NCI-H1436 (cell line): ENCODE measurements around the gene BEND3.

ENCODE experiments used
- DNase-seq: peaks from one replicate; lab custom pipeline; 2025; lab: John Stamatoyannopoulos, UW

BEND3 gene

GRCh38 chr6:107083047-107083768 is 32.1 kb downstream of the BEND3 start:
- no peak for DNase-seq

- no peak for DNase-seq
Measured at GRCh38 chr6:107082045-107082444, 33.3 kb downstream of the BEND3 start.

- no peak for DNase-seq
Measured at GRCh38 chr6:107080036-107080435, 35.3 kb downstream of the BEND3 start.

GRCh38 chr6:107079429-107079828 is 35.9 kb downstream of the BEND3 start:
- DNase-seq = no peak

DNA sequence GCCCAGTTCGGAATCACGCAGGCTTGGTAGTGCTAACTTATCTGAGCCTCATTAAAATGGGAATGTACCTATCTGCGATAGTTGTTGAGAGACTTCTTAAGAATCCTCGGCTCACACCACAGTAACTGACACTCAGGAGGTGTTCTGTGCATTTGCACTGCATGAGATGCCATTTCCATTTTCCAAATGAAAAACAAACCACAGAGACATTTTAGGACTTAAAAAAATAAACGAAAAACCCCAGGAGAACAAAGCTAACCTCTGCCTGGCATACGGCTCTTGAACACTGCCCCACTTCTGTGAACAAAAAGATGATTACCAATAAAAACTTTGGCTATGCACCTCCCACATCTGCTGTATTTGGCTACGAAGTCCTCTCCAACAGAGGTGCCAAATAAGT is 37.6 kb downstream of the BEND3 start:
- DNase-seq = no peak

DNA sequence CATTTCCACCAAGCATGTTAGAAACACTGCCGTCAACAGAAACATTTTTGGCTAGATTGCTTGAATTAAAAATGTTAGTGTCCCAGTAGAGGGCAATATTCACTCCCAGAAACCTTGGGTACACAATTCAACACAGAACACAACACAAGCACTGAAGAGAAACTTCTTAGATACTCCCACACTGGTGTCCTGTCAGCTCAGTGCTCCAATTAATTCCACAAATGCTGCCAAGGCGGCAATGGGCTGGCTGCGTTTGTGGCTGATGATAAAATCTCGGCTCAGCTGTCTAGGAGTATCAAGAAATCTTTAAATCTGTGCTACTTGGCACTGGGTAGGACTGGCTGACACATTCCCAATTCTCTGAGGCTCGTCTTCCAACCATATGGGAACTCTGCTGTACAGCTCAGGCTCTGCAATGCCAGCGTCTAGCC is 39.3 kb downstream of the BEND3 start:
- DNase-seq = no peak

GRCh38 chr6:107070686-107071085 is 44.6 kb downstream of the BEND3 start:
- no peak for DNase-seq

- no peak for DNase-seq
Measured at GRCh38 chr6:107069631-107070548, 45.4 kb downstream of the BEND3 start.

- no peak for DNase-seq
Measured at GRCh38 chr6:107068691-107069630, 46.4 kb downstream of the BEND3 start.

- DNase-seq = no peak
Measured at GRCh38 chr6:107066697-107067659, 48.3 kb downstream of the BEND3 start.

- DNase-seq = no peak
Measured at GRCh38 chr6:107064579-107065065, 50.7 kb downstream of the BEND3 start.

DNA sequence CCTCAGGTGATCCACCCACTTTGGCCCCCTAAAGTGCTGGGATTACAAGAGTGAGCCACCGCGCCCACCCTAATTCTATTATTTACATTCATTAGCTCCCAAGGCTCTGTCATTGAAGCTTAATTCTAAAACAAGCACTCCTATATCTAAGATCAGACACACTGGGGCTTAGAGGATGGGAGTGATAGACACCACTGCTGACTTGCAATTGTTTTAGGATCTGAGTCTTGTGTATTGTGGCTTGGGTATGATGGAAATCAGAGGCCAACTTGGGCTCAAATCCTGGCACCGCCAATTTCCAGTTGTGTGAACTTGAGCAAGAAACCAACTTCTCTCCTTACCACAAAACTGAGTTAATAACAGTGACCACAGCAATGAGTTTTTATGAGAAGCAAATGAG is 52.6 kb downstream of the BEND3 start:
- DNase-seq = no peak

DNA sequence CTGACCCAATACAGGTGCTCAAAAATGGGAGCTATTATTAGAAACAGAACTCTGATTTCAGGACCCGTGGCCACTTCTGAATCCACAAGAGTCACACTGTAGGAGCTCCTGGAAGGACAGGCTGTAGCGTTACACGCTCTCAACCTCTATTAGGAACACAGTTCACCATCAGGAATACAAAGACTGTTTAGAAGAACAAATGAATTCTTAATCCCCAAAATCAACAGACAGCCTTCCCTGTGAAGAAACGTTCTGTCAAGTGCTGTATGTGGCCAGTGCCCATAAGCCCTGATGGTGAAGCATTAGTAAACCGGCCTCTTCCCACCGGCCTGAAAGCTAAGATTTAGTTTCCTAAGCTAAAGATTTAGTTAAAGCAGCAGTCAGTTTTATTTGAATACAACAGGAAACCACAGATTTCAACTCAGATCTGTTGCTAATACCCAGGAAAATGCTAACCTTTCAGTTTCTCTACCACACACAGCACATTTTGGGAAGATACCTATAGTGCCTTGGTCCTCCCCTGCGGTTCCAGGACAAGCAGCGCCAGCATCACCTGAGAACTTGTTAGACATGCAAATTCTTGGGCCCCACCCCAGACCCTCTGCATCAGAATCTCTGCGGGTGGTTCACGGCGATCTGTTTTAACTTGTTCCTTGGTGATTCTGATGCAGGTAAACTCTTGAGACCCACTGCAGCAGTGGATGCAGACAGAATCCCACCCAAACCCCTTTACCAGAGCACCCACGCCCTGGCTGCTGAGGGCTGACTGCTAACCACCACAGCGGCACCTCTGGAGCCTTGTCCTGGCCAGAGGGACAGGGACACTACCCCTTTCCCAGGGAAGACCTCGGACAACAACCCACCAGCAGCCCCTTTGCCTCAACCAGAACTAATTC is 53.9 kb downstream of the BEND3 start:
- no peak for DNase-seq

- no peak for DNase-seq
Measured at GRCh38 chr6:107060704-107061103, 54.6 kb downstream of the BEND3 start.

DNA sequence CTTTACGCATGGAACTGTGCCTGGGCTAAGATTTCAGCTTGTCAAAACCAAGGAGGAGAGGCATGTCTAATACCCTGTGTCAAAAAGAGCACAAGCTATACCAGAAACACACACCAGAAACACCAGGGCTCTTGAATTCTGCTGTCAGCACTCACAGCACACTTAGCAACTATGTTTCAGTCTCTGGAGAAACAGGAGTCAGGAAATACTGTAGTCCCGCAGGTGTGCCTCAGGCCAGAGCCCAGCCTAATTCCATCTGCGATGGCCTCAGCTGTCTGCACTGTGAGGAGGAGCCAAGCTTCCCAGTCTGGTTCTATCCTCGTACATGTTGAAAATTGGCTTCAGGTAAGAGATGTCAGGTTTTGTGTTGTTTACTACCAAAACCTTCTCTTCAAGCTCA is 55.7 kb downstream of the BEND3 start:
- DNase-seq = no peak

- no peak for DNase-seq
Measured at GRCh38 chr6:107057679-107058078, 57.6 kb downstream of the BEND3 start.

GRCh38 chr6:107056796-107057195 is 58.5 kb downstream of the BEND3 start:
- DNase-seq = no peak

GRCh38 chr6:107047807-107048206 is 67.5 kb downstream of the BEND3 start:
- no peak for DNase-seq

- peak; percentile 20 for DNase-seq
Measured at GRCh38 chr6:107045826-107046675, 69.3 kb downstream of the BEND3 start.
